Smooth muscle cell of the brain vasculature (primary cell): ENCODE data around the gene PAPOLB.
A peak's percentile ranks its signal among the peaks of the same experiment; 100 is the strongest.

Experiments
- DNase-seq: peaks from one replicate; pipeline ENCODE4 v3.0.0-alpha.2; 2012; ENCODE audit warnings: low read depth, low spot score

The PAPOLB gene

DNA sequence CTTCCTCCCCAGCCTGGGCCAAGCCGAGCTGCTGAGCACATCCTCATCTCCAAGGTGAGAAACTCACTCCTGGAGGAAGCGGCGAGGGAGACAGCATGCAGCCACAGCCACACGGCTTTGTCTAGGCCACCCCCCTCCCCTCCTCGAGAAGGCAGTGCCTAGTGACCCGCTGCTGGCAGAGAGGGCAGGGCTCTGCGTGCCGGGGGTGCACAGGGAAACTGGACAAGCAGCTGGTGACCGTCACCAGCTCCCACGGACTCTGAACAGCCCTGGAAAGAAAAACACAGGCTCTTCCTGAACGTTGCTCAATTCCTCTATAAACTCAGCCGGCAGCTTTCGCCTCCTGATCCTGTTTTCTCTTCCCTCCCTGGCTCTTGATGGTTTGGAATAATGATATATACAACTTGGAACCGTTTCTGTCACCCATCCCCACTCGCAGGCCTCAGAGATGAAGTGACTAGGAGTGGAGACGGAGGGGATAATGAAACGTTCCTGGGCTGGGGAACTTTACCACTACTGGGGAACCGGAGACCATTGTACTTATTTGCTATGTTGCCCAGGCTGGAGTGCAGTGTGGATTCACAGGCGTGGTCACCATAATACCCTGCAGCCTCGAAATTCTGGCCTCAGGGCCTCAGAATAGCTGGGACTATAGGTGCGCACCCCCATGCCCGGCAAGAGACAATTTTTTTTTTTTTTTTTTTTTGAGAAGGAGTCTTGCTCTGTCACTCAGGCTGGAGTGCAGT, 19.3 kb downstream of the PAPOLB start:
- no peak for DNase-seq

DNA sequence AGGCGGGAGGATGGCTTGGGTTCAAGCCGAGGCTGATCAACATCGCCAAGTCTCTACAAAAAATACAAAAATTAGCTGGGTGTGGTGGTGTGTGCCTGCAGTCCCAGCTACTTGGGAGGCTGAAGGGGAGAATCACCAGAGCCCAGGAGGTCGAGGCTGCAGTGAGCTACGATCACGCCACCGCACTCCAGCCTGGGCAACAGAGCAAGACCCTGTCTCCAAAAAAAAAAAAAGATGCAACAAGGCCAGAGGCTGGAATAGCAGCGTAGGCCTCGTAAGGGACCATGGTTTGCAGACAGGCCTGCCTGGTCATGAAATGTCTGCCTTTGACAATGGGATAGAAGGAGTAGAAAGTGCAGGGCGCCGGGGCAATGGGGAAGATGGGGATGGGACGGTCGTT, 20.0 kb downstream of the PAPOLB start:
- no peak for DNase-seq

DNA sequence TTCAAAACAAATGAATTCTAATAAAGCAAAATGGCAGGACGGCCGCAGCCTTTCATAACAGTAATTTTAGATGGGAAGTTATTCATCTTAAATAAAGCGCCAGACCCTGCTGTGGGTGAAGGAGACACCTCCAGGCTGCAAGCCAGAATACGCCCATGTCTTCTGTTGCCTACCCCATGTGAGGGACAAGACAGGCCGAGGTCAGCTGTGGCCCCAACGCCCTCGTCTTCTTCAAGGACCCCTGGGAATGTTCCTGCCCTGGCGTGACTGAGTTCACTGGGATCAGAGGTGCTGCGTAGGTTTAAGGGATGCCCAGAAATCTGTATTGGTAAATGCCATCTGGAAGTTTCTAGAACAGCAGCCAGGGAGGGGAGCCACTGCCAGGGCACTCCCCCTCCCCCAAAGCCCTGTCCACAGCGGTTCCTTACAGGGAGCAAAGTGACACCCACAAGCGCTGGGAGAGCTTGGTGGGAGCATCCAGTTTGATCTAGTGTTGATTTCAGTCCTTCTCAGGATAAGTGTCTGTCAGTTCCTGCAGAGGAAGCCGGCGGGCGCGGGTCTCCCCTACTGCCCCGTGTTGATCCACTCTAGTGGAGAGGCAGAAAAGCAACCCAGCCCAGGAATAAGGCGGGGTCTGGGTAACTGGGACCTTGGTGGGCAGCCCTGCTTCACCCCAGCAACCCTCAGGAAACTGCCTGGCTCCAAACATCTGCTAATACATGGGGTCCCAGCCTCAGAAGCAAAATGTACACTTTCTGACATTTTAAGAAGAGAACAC, 20.6 kb downstream of the PAPOLB start:
- no peak for DNase-seq

DNA sequence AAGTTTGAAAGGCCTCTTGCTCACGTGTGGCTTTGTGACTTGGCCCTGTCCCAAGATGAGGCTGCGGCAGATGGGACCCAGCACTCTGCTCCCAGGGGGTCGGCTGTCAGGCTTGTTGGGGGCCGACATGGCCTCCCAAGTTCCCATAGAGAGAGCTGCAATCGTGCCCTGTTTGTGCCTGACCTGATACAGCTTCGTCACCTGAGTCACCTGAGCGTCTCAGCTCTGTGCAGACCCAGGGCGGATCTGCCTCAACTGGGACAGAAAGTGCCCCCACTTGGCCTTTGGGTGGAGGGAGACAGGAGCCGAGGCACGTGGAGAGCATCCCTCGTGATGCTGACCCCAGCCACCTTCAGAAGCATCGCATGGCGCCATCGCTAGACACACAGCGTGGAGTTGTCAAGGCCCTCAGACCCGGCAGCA, 21.7 kb downstream of the PAPOLB start:
- DNase-seq: no peak

DNA sequence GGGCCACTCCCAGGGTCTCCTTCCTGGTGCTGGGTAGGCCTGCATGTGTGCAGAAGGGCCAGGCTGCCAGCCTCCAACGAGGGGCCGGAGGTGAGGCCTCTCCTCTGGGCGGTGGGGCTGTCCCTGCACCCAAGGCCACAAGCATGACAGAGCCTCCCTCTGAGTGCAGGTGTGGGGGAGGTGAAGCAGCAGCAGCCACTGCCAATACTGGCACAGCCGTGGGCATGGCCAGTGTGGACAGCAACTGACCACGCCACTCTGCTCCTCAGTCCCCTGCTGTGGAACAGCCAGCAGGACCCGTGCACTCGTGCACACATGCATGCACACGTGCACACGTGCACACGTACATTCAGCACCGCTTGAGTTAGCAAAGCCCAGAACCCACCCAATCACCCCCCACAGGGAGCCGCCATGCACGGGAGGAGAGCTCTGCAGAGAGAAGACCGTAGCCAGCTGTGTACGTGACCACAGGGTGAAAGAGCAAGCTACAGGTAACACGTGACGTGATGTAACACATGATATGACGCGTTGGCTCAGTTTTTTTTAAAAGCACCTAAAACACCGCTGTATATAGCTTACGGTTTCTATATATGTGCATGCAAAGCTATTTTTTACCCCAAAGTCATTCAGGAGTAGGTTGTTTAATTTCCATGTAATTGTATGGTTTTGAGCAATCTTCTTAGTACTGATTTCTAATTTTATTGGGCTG, 23.1 kb downstream of the PAPOLB start:
- no peak for DNase-seq

DNA sequence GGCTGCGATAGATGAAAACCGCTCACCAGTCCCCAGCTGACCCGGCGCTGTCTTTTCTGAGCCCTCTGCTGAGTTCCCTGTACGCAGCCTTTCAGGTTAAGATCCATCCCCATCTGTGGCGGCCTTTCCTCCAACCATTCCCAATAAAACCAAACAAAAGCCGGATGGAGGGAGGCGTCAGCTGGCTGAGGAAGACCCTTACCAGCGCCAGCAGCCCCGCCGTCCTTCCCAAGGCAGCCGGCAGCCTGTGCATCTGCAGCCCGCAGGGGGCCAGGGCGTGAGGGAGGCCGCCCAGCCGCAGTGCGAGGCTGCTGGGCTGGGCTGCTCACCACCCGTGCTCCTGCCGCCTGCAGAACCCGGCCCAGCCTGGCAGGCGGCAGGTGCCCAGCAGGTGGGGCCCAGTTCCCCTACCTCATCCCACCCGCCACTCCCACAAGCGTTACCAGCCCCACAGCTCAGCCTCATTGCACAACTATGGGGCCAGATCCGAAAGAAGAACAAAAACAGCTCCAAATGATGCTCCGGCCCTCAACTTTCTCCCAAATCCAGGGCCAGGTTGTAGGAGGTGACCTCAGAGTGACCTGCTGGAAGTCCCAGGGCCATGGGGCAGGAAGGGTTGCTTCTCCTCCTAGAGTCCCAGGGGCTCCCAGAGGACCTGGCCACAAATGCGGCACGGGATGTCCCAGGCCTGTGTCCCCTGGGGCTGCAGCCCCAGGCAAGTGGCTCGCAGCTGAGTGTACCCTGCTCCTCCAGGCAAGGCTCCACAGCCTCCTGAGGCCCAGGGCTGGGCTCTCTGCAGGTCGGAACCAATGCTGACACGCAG, 23.8 kb downstream of the PAPOLB start:
- no peak for DNase-seq

DNA sequence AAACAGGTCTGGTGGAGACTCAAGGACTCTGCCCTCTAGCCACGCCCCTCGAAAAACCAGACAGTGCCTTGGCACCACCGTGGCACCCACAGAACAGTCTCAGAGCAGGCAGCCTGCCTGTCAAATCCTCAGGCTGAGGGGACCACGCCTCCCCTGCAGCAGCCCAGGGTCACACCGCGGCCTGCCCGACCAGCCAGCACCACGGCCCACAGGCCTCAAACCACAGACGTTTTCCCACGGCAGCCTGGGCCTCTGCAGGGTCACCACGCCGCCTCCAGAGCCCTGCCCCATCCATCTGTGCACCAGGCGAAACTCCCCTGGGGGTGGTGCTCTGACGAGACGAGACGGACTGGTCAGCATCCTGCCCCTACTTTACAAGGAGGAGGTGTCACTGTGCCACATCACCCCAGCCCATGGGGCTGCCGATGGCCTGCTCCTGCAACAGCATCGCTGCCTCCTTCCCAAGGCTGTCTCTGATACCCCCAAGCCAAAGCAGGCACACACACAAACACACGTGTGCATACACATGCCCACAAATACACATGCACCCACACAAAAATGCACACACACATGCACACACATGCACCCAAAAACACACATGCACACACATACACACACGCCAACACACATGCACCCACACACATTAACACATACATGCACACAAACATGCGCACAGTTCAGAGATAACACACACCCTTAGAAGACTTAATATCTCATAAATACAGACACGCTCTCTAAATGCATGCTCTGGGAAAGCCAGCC, 24.6 kb downstream of the PAPOLB start:
- no peak for DNase-seq

DNA sequence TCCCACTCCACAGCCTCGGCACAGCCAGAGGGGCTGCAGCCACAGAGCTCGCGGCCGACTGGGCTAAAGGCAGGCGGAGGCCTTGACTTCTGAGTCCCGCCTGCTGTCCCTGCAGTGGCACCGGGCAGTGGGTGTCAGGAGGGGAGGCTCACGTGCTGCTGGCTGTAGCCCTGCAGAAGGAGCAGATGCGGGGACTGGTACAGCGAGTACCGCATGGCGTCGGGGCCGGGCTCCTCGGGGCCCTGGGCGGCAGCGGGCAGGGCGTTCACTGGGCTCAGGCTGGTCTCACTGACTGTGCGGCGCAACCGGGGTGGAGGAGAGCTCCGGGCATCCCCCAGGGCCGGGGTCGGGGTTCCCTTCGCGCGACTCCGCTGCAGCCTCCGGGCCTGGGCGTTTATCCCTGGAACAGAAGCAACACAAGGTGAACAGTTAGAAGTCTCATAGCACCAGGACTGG, 25.6 kb downstream of the PAPOLB start:
- DNase-seq: no peak

DNA sequence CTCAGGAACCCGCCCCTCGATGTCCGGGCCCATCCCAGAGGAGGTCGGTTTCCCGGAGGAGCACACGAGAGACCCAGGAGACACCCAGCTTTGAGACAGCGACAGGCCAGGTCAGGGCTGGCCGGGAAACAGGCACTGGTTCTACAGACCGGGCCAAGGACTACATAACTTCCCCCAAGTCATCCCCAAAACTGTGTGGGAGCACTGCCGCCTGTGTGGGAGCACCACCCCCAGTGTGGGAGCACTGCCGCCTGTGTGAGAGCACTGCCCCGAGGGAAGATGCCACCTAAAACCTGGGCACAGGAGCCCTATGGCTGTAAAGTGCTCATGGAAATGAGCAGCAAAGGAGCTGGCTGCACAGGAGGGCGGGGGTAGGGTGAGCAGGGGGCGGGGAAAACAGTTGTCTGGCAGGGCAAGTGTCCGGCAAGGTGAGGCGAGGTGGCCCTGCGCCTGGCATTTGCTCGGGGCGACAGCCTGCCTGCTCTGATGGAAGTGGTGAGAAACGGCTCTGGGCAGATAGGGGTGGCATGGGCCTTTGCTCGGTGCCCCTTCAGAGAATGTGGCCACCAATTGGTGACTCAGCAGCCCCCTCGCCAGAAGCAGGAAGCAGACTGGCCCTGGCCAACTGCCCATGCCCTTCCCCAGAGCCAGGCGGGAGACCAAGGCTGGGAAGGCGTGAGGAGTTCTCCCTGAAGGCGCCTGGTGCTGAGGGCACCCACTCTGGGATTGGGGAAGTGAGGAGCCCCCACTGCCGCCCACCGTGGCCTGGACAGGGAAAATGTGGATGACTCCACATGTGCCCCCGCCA, 26.2 kb downstream of the PAPOLB start:
- DNase-seq: no peak

DNA sequence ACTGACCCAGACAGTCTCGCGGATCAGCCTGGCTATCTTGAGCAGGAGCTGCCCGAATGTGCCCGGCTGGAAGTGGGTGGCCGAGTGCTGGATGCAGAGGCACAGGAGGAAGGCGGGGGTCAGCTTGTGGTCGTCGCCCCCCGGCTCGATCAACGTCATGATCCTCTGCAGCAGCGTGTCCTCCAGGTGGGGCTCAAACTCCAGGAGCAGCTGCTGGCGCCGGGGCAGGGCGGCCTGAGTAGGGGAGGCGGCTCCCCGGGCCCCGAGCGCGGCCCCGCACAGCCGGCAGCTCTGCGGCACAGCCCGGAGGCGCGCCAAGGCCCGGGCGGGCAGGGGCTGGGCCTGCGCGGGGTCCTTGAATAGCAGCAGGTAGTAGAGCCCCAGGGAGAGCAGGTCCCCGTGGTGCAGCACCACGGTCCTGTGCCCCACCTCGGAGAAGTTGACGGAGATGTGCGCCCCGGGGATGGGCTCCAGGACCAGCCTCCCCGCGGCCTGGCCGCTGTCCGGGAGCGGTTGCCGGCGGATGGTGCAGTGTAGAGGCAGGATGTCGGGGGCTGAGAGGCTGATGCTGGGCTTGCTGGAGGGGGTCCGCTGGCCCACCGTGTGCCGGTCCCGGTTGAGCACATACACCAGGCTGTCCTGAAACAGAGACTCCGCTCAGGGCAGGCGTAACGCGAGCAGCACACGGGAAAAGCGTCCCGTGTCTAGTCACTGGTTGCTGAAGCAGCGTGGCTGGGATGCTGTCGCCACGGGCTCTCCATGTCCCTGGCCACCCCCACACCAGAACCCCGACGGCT, 27.0 kb downstream of the PAPOLB start:
- DNase-seq: no peak

DNA sequence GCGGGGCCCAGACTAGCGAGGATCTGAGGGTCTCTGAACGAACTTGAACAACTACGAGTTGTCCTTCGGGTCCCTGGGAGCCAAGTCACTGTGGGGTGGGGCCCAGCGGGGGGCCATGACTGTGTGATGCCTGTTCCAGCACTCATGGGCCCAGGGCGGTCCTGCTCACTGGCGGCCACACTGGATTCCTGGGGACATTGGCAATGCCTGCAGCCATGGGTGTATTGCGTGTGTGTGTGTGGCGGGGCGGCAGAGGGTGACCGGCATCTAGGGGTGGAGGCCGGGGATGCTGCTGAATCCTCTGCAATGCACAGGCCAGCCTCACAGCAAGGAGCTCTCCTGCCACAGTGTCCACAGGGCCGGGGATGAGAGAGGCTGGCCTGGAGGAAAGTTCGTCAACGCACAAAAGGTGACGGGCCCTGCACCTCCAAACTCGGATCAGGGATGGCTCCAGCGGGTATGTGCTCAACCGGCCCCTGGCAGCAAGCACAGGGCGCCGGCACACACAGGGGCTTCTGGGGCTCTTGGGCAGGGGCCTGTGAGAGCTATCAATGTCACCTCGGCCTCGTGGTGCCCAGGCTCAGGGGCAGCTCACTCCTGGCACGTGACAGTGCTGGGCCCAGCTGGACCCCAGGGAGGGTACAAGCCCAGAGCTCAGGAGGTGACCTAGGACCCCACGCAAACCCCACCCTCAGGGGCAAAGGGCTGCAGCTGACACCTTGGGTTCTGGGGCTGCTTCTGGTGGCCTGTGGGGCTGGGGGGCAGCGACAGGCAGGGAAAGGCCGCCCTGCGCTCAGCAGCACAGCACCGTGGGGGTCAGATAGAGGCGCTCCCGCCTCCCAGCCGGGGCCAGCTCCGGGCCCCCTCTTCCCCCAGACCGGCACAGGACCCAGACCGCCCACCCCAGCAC, 27.9 kb downstream of the PAPOLB start:
- DNase-seq: no peak

DNA sequence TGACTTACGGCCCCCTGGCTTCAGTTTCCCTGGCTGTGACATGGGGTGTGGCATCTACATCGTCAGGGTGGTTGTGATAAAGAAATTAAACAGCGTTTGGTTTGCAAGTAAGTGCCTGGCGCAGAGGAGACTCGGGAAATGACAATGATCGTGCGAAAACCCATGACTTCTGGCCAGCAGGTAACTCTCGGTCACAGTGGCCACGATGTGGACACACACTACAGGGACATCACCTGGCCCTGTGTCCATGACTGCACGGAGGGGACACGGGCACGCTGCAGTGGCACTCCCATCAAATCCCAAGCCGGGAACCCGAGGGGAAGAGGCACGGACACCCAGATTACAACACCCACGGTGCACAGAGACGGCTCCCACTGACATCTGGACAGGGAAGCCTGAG, 28.7 kb downstream of the PAPOLB start:
- DNase-seq: no peak

DNA sequence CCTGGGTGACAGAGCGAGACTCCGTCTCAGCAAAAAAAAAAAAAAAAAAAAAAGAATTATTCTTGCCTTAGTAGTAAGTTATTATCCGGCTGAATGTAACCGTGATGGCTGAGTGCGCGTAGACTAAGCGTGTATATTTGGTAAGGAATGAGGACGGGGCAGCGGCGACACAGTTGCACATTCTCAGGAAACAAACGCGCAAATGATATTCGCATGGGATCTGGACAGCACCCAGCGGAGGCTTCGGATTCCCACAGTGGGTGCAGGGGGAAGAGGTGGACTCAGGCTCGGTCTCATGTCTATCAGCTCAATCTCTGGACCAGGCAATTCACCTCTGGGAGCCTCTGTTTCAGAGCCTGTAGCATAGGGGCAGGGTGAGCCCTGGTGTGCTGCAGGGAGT, 29.1 kb downstream of the PAPOLB start:
- no peak for DNase-seq

DNA sequence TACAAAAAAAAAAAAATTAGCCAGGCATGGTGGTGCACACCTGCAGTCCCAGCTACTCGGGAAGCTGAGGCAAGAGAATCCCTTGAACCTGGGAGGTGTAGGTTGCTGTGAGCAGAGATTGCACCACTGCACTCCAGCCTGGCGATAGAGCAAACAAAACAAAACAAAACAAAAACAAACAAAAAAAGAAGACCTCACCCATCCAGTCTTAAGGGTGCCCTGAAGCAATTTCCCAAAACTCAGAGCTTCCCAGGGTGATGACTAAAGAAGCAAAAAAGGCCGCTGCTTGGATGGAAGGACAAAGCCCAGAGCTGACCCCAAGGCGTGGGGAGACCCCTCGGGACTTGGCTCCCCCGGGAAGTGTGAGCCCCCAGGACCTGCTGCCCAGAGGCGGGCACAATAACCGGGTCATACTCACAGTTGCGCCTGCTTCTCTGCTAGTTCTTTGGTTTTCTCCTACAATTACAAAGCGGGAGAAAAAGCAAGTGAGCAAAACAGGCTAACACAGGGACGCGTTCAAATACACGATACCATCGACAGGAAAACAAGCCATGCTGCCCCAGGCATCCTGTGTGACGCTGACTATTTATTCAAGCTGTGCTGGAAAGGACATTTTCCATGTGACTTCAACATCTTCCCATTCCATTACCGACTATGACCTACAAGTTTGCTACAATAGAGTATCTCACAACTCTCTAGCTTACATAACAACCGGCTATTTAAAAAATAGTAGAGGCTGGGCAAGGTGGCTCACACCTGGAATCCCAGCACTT, 29.9 kb downstream of the PAPOLB start:
- DNase-seq: no peak

DNA sequence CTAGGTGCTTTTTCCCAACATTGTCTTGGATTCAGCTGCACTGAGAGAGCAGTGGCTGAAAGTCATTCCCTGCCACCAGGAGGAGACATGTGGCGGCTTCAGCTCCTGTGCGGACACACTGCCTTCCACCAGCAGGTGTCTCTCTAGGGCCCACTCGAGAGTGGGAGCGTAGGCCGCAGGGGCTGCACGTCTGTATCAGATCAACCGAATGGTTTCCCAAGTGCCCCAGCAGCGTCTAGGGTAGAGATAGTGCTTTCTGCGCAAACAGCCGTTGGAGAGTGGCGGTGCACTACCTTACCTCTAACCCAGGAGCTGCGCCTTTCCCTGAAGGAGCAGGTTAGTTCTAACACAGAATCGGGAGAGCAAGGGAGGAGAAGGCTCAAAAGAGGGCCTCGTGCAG, 31.7 kb downstream of the PAPOLB start:
- peak; percentile 43 for DNase-seq

DNA sequence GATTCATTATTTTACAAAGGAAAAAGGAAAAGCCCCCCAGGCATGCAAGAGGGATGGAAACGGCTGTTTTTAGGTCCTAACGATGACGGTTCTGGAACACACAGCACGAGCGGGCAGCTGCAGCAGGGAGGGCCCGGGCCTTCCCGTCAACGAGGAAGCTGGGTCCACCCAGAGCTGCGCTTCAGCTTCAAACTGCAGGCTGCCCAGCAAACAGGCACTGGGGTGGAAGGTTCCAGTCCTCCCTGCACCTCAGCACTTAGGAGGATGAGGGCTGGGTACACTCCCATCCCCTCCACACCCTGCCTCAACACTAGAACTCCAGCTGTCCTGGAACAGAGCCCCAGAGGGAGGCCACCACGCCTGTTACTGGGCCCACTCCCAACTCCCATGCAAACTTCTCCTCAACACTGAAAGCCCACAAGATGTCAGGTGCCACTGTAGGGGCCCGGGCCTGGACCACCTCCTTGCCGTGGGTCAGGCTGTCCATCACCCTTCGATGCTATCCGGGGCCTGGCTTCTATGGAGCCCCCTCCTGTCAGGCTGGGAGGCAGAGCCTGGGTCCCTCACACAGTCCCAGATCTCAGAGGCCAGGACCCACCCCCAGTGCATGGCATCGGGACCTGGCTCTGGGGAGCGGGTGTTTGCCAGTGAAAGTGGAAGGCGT, 33.0 kb downstream of the PAPOLB start:
- no peak for DNase-seq

DNA sequence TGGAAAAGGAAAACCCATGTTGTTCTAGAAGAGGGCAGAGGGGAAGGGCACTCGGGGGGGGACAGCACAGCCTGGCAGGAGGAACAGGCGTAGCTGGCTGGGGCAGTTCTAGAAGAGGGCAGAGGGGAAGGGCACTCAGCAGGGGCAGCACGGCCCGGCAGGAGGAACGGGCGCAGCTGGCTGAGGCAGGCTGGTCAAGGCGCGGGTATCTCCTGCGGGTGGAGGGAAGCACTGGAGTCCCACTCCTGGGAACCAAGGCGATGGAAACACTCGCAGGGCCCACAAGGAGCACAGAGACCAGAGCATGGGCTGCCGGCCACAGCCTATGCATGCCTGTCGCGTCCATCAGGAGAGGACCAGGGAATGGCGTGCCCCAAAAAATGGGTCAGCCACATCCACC, 36.7 kb downstream of the PAPOLB start:
- no peak for DNase-seq
